H54 (cell line): Measurements from ENCODE around the gene SAP30BP.

ENCODE experiments used
- DNase-seq: peaks from one replicate; pipeline ENCODE4 v3.0.0; 2011; ENCODE audit warnings: low spot score, mixed read lengths; ENCODE audit not compliant: insufficient read length
- FAIRE-seq: peaks from 3 replicates; lab custom pipeline; 2011; peaks lifted over from hg19 to GRCh38; lab: Jason Lieb, UNC
- POLR2A ChIP-seq: IDR thresholded peaks from 2 replicates; pipeline ENCODE4 v1.6.1; 2011; ENCODE audit warnings: low read depth, mild to moderate bottlenecking, low read length

The SAP30BP gene

GRCh38 chr17:75707079-75707571 is 40.0 kb downstream of the SAP30BP start:
- no peak for TF ChIP-seq POLR2A
- DNase-seq (peak; percentile 96), FAIRE-seq (peak; percentile 86)

GRCh38 chr17:75712446-75712845 is 45.3 kb downstream of the SAP30BP start:
- FAIRE-seq, result no peak

GRCh38 chr17:75719732-75720131 is 52.6 kb downstream of the SAP30BP start:
- no peak for DNase-seq
- TF ChIP-seq POLR2A, result no peak
- FAIRE-seq, result no peak

More at GRCh38 chr17:75712446-75712845, 45.3 kb downstream of the SAP30BP start:
- TF ChIP-seq POLR2A, result no peak
- DNase-seq, result no peak

- no peak for FAIRE-seq
- peak; percentile 5; the same call in 1 of the 2 replicates for TF ChIP-seq POLR2A
Measured at GRCh38 chr17:75720656-75721462, 53.7 kb downstream of the SAP30BP start, which contains the start of gene ITGB4. ITGB4 (plus strand) TSS chr17:75721459; CDS start chr17:75724704, 3,245 bp downstream.

GRCh38 chr17:75721463-75722011 is 54.4 kb downstream of the SAP30BP start:
- no peak for TF ChIP-seq POLR2A
- no peak for FAIRE-seq

More at GRCh38 chr17:75720656-75721462, 53.7 kb downstream of the SAP30BP start, which contains the start of gene ITGB4:
- no peak for DNase-seq

GRCh38 chr17:75722076-75722475 is 54.9 kb downstream of the SAP30BP start:
- no peak for FAIRE-seq
- no peak for DNase-seq
- TF ChIP-seq POLR2A, result no peak

More at GRCh38 chr17:75721463-75722011, 54.4 kb downstream of the SAP30BP start:
- DNase-seq, result no peak

GRCh38 chr17:75722542-75723095 is 55.5 kb downstream of the SAP30BP start:
- no peak for TF ChIP-seq POLR2A
- no peak for FAIRE-seq

GRCh38 chr17:75723171-75723930 is 56.2 kb downstream of the SAP30BP start:
- FAIRE-seq (peak; percentile 41), DNase-seq (peak; percentile 78)
- no peak for TF ChIP-seq POLR2A

More at GRCh38 chr17:75722542-75723095, 55.5 kb downstream of the SAP30BP start:
- no peak for DNase-seq

GRCh38 chr17:75724016-75725003 is 57.2 kb downstream of the SAP30BP start:
- TF ChIP-seq POLR2A, result no peak
- DNase-seq, result no peak
- no peak for FAIRE-seq

- TF ChIP-seq POLR2A, result no peak
- FAIRE-seq (no peak), DNase-seq (no peak)
Measured at GRCh38 chr17:75725504-75725903, 58.4 kb downstream of the SAP30BP start.

GRCh38 chr17:75727391-75727790 is 60.3 kb downstream of the SAP30BP start:
- TF ChIP-seq POLR2A, result no peak
- FAIRE-seq (no peak), DNase-seq (no peak)

- FAIRE-seq, result no peak
- no peak for TF ChIP-seq POLR2A
- no peak for DNase-seq
Measured at GRCh38 chr17:75729351-75729750, 62.2 kb downstream of the SAP30BP start.
